Activated CD4-positive, CD25-positive, alpha-beta regulatory T cell (primary cell): Measurements from ENCODE around the gene KLF16.

Experiments
- DNase-seq, 4 experiments: peaks; one replicate each; lab custom pipeline; 2025; lab: John Stamatoyannopoulos, UW

Gene KLF16

DNA sequence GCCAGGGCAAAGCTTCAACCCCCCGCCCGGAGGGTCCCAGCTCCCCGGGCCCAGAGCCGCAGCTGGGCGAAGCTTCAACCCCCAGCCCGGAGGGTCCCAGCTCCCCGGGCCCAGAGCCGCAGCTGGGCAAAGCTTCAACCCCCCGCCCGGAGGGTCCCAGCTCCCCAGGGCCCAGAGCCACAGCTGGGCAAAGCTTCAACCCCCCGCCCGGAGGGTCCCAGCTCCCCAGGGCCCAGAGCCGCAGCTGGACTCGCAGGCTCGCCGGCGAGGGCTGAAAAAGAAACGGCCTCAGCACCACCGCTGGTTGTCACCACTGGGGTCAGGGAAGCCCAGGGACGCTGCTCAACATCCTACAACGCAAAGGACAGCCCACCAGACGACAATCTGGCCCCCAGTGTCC, 20.3 kb downstream of the KLF16 start:
- no peak for DNase-seq

DNA sequence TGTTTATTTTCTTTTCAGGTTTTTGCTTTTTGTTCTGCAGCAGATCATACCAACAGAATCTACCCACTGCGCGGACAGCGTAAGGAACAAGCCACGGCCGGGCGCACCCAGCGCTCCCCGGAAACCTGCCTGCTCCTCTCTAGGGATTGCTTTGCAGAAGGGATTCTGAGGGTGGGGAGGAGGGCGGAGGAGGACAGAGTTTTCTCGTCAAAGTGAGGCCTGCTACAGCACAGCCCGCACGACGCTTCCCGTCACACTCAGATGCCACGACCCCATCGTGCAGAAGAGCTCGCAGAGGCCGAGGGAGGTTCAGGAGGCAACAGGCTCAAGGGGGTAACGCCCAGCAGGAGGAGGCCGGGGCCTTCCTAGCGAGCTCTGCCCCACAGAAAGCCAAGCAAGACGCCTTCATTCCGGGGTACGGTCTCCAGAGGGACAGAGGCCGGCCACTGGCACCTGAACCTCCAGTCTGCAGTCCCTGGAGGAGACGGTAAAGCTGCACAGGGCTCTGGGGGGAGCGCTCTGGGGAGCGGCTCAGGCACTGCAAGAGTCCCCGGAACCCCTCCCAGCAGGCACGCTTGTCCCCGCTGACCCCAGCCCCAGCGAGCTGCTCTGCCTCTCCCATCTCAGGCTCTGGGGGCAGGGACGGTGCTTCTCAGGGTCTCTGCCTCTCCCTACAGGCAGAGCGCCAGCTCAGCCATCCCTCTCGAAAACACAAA, 22.0 kb downstream of the KLF16 start:
- DNase-seq: no peak

- no peak for DNase-seq
Observed at GRCh38 chr19:1840541-1841115, 22.8 kb downstream of the KLF16 start.

DNA sequence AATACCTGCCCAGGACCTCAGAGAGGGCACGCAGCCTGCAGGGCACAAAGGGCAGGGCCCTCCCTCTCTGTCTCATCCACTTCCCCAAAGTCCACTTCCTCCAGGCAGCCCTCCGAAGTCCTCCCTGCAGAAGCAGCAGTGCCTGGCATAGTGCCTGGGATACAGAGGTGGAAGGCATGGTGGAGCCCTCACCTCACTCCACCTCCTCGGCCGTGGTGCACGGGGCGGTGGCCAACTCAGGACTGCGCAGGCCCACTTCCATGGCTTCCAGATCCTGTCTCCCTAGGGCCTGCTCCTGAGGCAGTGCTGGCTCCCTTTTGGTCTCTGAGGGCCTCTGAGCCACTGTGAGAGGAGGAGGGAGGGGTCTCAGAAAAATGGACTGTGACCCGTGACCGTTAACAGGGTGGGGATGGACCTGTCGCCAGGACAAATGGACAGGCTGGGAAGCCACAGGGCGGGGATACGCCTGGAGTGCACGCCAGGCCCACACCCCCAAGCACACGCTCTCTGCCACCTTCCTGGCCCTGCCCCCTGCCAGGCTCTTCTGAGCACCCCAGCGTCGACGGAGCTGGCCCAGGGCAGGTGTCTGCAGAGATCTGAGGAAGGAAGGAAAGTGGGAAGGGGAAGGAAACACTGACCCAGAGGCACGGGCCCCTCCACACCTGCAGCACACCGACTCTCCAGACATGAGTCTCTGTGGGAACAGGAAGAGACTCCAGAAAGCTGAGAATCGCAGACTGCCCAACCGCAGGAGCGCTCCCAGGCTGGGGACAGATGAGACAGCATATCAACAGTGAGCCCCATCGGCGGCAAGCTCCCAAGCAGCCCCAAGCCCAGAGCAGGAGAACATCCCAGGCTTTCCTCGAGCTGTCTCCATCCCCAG, 23.5 kb downstream of the KLF16 start:
- DNase-seq: no peak

GRCh38 chr19:1837625-1838105, 25.7 kb downstream of the KLF16 start:
- DNase-seq: peak; percentile 25 to 49 (median 40)

DNA sequence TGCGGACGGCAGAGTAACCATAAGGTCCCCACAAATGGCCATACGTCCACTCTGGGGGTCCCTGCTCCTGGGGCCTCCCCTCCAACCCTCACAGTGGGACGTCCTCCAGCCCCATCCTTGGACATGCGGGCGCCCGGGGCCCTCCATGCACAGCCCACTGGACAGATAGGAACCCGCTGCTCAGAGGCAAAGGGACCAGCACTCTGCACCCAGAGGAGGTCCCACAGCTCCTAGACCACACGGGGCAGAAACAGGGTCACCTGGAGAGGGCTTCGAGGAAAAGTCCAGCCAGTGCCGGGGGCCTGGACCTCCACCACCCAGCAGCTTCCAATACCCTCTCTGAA, 26.2 kb downstream of the KLF16 start:
- DNase-seq: no peak

DNA sequence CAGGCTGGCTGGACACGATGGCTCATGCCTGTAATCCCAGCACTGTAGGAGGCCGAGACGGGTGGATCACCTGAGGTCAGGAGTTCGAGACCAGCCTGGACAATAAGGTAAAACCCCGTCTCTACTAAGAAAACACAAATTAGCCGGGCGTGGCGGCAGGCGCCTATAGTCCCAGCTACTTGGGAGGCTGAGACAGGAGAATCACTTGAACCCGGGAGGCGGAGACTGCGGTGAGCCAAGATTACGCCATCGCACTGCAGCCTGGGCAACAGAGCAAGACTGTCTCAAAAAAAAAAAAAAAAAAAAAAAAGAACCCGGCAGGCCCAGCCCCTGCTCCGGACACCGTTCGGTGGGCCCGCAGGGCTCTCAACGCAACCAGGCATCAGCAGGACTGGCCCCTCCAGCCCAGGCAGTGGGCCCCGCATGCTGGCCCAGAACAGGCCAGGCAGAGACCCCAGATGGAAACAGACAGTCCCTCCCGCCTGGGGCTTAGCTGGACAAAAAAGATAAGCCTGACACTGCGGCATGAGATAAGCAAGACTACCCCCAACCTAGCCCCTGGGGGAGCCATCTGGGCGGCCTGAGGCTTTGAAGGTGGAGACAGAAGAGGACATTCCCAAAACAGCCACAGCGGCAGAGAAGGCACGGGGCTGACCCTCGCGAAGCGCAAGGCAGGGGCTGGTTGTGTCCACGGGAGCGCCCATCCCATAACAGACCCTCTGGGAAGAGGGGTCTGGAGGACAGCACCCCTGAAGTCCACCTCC, 26.7 kb downstream of the KLF16 start:
- no peak for DNase-seq

DNA sequence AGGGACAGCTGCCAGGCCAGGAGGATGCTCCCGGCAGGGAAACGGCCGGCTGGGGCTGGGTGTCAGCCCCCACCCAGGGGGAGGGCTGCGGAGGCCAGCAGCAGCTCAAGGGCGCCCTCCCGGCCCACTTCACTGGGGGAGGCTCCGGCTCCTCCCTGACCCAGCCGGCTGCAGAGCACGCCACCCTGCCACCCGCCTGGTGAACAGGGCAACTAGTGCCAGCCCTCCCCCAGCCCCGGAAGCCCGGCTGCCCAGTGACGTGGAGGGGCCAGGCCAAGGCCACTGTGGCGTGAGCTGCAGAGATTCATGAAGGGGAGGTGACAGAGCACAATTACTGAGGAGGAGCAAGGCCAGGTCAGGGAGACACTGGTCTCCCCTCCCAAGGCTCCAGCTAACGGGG, 29.8 kb downstream of the KLF16 start:
- no peak for DNase-seq

DNA sequence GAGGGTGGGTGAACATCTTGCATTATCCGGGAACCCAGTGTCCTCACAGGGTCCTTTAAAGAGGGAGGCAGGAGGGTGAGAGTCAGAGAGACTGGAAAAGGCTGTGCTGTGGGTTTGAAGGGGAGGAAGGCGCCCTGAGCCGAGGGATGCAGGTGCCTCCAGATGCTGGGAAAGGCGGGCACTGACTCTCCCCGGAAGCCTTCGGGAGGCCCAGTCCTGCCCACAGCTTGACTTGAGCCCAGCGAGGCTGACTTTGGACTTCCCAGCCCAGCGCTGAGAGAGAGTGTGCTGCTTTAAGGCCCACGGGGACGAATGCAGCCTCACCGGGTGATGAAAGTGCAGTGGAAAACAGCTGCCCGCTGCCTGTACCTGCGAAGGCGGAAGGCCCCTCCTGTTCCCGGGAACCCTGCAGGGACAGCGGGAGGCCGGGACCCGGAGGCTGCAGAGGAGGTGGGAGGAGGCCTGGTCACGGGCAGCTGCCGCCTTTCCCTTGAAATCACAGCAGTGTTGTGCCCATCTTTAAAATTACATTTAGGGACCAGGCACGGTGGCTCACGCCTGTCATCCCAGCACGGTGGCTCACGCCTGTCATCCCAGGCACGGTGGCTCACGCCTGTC, 31.2 kb downstream of the KLF16 start:
- DNase-seq: no peak

- no peak for DNase-seq
Observed at GRCh38 chr19:1830978-1831377, 32.4 kb downstream of the KLF16 start.

GRCh38 chr19:1830568-1830967, 32.8 kb downstream of the KLF16 start:
- DNase-seq: no peak

- DNase-seq: no peak
Observed at GRCh38 chr19:1829958-1830357, 33.4 kb downstream of the KLF16 start.

GRCh38 chr19:1828279-1829238, 34.8 kb downstream of the KLF16 start:
- no peak for DNase-seq

GRCh38 chr19:1827566-1828278, 35.7 kb downstream of the KLF16 start:
- DNase-seq: no peak

- DNase-seq: no peak
Observed at GRCh38 chr19:1826557-1827521, 36.5 kb downstream of the KLF16 start.

- DNase-seq: peak; percentile 56 to 70 (median 64)
Observed at GRCh38 chr19:1825909-1826556, 37.3 kb downstream of the KLF16 start.

DNA sequence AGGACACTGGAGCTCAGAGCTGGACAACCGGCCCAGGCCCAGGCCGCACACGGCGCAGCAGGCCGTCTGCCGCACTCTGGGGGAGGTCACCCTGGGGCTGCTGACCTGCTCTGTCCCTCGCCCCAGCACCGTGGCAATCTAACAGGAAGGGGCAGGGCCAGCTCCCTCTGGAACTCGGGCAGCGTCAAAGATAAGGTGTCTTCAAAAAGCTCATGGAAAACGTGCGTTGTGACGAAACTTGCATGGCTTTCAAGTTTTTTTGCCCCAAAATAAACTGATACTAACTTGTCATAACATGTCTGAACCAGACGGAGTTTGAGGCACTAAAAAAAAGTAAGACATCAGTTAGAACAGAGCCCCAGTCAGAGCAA, 39.1 kb downstream of the KLF16 start:
- no peak for DNase-seq

DNA sequence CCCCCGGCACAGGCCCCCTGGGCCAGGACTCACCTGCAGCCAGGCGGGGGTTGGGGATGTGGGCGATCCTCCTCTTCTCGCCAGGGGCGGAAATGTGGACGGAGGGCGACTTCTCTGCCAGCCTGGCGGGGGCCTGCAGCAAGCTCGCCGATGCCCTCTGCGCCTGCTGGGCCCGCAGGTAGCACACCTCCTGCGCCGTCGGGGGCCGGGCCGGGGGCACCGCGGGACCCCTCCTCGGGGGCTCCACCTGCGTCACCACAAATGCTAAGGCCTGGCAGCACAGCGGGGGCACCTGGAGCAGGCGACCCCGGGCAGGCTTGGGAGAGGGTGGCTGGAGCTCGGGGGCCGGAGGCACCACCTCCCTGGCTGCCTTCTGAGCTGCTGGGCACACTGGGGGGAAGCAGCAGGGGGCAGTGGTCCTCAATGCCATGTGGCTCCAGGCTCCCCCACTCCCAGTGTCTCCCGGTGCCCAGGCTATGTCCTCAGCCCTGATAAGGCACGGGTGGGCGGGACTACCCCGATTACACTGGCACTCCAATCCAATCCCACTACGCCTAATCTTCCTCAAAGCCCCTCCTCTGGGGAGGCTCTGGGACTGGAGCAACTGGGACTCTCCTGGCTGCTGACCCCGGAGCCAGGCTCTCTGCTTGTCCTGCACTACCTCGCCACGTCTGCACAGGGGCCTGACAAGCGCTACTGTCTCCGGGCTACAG, 39.7 kb downstream of the KLF16 start:
- DNase-seq: no peak
